GM19468 (cell line): ENCODE results near the gene ZG16.

Experiments used
- ATAC-seq: cut with Tn5 transposase; IDR thresholded peaks from one replicate; pipeline ENCODE4 v1.9.1; 2021; ENCODE audit warnings: mild to moderate bottlenecking, moderate library complexity, moderate number of reproducible peaks; ENCODE audit not compliant: unreplicated experiment; ENCODE audit errors: extremely low read depth

Gene ZG16

DNA sequence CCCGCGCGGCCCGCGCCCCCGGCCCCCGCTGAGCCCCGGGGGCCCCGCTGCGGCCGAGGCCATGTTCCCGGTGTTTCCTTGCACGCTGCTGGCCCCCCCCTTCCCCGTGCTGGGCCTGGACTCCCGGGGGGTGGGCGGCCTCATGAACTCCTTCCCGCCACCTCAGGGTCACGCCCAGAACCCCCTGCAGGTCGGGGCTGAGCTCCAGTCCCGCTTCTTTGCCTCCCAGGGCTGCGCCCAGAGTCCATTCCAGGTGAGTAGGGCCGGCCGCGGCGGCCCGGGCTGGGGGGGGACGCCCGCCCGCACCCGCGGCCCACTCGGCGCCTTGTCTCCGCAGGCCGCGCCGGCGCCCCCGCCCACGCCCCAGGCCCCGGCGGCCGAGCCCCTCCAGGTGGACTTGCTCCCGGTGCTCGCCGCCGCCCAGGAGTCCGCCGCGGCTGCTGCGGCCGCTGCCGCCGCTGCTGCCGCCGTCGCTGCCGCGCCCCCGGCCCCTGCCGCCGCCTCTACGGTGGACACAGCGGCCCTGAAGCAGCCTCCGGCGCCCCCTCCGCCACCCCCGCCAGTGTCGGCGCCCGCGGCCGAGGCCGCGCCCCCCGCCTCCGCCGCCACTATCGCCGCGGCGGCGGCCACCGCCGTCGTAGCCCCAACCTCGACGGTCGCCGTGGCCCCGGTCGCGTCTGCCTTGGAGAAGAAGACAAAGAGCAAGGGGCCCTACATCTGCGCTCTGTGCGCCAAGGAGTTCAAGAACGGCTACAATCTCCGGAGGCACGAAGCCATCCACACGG is 28.8 kb downstream of the ZG16 start:
- ATAC-seq, result no peak

DNA sequence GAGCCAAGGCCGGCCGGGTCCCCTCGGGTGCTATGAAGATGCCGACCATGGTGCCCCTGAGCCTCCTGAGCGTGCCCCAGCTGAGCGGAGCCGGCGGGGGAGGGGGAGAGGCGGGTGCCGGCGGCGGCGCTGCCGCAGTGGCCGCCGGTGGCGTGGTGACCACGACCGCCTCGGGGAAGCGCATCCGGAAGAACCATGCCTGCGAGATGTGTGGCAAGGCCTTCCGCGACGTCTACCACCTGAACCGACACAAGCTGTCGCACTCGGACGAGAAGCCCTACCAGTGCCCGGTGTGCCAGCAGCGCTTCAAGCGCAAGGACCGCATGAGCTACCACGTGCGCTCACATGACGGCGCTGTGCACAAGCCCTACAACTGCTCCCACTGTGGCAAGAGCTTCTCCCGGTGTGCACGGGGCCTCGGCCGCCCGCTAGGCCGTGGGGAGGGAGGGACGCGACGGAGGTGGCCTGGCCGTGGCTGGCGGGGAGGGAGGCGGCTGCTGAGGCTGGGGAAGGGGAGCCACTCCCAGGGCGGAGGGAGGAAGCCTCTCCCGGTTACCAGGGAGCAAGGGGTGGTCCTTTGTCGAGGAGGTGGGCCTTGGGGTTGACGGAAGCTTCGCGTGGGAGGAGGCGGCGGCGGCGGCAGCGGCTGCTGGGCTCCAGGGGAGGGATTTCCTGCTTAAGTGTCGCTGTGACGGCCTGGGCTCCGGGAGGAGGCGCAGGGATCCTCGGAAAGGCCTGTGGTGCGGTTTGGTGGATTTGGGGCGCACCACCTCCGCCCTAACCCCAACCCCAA is 29.6 kb downstream of the ZG16 start:
- no peak for ATAC-seq

GRCh38 chr16:29808219-29808900 is 30.3 kb downstream of the ZG16 start:
- ATAC-seq, result no peak

DNA sequence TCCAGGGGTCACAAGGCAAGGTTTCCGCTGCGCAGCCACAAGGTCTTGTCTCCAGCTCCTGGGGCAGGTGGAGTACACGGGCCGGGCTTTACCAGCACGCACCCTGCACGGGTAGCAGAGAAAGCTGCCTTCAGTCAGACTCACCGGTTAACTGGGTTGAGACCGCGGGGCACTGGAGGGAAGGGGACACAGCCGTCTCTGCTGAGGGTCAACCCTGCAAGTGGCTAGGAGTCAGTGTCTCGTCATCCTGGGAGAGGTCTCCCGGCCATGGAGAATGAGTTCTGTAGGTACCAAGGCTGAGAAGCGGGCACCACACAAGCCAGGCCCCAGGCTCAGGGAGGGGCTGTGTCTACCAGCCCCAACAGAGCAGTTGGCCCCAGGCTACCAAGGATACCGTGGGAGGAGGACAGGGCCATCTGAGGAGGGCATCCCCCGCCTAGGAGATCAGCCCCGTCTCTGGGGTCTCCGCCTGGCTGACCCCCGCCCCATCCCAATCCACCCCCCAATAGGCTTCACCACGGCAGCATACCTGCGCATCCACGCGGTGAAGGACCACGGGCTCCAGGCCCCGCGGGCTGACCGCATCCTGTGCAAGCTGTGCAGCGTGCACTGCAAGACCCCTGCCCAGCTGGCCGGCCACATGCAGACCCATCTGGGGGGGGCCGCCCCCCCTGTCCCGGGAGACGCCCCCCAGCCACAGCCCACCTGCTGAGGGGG is 31.1 kb downstream of the ZG16 start:
- ATAC-seq, result no peak

- no peak for ATAC-seq
These were observed 32.0 kb downstream of the ZG16 start for GRCh38 chr16:29809850-29810698.

GRCh38 chr16:29810699-29811169 is 32.7 kb downstream of the ZG16 start:
- no peak for ATAC-seq

DNA sequence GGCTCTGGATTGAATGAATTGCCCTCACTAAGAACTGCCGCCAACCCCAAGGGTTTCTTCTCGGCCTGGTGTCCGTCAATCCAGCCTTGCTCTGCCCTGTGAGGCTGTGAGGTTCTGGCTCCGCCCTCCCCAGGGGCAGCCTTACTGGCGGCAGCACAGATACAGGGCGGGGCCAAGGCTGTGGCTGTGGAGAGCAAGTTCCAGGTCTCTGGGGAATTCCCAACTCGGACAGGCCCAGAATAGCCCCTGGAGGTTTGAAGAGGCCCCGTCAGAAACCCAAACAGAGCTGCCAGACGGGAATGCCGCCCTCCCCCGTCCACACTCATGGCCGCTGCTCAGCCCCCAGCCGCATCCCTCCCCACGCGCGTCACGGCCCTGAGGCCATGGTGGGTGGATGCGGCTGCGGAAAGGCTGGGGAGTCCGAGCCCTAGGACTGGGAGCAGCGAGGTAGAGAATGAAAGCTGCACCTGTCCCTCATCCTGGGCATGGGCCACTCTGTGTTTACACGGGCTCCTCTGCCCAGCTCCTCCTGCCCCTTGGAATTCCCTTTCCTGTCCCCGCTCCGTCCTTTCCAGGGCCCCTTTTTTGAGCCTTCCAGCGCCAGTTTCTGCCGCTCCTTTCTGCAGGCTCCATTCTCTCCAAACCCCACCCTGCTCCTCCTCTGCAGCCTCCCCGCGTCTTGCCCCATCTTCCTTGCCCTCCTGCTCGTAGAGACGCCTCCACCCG is 33.3 kb downstream of the ZG16 start:
- no peak for ATAC-seq

GRCh38 chr16:29811896-29812665 is 34.0 kb downstream of the ZG16 start, which contains the start of gene PRRT2:
Gene PRRT2, plus strand, starts transcription at chr16:29812193. Its CDS starts 862 bp downstream, at chr16:29813055.
- no peak for ATAC-seq

DNA sequence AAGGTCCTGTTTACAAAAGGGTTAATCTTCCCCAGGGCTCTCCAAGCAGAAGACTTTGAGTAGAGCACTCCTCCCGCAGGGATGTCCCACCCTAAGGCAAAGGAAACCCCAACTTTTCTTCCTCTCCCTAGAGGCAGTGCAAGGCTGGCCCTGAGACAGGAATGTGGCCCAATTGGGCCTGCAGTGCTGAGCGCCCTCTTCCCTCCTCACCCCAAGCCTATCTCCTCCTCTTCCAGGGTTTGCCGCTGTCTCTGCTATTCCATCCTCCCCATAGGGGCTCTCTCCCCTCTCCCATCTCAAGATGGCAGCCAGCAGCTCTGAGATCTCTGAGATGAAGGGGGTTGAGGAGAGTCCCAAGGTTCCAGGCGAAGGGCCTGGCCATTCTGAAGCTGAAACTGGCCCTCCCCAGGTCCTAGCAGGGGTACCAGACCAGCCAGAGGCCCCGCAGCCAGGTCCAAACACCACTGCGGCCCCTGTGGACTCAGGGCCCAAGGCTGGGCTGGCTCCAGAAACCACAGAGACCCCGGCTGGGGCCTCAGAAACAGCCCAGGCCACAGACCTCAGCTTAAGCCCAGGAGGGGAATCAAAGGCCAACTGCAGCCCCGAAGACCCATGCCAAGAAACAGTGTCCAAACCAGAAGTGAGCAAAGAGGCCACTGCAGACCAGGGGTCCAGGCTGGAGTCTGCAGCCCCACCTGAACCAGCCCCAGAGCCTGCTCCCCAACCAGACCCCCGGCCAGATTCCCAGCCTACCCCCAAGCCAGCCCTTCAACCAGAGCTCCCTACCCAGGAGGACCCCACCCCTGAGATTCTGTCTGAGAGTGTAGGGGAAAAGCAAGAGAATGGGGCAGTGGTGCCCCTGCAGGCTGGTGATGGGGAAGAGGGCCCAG is 34.9 kb downstream of the ZG16 start:
- no peak for ATAC-seq

DNA sequence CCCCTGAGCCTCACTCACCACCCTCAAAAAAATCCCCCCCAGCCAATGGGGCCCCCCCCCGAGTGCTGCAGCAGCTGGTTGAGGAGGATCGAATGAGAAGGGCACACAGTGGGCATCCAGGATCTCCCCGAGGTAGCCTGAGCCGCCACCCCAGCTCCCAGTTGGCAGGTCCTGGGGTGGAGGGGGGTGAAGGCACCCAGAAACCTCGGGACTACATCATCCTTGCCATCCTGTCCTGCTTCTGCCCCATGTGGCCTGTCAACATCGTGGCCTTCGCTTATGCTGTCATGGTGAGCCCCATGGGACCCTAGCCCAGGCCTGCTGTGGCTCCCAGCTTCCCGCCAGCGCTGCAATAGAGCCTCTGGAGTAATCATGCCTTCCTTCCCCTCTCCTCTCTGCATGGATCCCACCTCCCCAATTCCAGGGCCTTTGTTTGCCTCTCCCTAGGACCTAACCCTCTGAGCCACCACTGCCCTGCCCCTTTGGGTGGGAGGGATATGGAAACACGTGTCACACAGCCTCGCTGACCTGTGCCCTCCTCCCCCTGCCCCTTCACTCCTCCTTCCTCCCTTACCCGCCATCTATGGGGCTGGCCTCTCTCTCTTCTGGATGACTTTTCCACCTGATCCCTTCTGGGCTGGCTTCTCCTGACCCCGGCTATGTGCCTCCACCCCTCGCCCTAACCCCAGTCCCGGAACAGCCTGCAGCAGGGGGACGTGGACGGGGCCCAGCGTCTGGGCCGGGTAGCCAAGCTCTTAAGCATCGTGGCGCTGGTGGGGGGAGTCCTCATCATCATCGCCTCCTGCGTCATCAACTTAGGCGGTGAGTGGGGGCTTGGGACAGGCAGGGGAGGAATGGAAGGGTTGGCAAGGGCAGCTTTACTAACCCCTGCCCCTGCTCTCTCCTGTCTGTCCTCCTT is 35.8 kb downstream of the ZG16 start:
- no peak for ATAC-seq

DNA sequence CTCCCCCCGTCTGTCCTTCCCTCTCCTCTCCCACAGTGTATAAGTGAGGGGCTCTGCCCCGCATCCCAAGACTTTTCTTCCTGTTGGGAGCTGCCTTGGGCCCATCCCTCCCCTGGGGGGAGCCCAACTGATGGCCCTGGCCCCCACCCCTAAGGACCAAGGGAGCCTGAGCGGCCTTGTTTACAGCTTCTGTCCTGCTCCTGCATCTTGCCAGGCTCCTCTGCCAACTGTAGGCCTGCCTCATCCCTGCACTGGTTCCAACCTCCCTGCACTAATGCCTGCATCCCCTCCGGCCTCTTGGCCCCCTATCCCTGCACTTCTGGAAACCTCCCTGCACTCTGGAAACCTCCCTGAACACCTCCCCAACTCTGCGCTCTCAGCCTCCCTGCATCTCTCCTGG is 36.5 kb downstream of the ZG16 start:
- ATAC-seq, result no peak

DNA sequence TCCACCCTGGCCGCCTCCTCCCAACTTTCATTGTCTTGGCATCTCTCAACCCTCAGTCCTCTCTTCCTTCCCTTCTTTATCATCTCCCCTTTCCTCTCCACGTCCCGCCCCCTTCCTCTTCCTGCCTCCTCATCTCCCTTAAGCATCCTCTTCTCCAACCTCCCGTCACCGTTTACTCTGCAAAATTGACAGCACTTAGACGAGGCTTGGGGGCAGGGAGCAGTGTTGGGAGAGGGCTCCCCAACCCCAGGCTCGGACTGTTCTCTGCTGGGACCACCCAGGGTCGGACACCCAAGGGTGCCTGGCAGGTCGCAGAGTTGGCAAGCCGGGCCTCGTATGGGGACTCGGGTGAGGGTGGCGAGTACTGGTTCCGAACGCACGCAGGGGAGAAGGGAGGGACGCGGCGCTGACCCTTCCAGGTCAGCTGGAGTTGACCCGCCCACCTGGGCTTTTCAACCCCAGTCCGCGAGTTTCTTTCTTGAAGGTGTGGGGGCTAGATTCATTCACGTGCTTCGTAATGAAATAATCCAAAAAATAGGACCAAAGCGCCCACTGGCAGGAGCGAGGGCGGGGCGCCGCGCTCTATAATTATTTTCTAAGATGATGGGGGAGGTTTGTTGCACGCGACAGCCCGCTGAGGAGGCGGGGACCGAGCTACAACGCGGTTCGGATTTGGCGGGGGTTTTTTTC is 37.1 kb downstream of the ZG16 start:
- ATAC-seq, result no peak

- ATAC-seq, result peak; percentile 66
These were observed 38.0 kb downstream of the ZG16 start, which contains the start of gene PAGR1 for GRCh38 chr16:29815793-29816693. Gene PAGR1, plus strand, starts transcription at chr16:29816152. Its CDS starts 374 bp downstream, at chr16:29816526.
